Measurements from ENCODE around the gene L2HGDH.
"Not testable (repeated sequence)": the region's sequence is repeated elsewhere in the genome, so short reads cannot be mapped to it uniquely, and the experiment has no call there.

- TF ChIP-seq EZH2 (IDR thresholded peaks at IDR 0.05; ENCODE audit: borderline replicate concordance, low read depth, low read length, severe bottlenecking) = not testable (repeated sequence)
- TF ChIP-seq, protein P1, sequence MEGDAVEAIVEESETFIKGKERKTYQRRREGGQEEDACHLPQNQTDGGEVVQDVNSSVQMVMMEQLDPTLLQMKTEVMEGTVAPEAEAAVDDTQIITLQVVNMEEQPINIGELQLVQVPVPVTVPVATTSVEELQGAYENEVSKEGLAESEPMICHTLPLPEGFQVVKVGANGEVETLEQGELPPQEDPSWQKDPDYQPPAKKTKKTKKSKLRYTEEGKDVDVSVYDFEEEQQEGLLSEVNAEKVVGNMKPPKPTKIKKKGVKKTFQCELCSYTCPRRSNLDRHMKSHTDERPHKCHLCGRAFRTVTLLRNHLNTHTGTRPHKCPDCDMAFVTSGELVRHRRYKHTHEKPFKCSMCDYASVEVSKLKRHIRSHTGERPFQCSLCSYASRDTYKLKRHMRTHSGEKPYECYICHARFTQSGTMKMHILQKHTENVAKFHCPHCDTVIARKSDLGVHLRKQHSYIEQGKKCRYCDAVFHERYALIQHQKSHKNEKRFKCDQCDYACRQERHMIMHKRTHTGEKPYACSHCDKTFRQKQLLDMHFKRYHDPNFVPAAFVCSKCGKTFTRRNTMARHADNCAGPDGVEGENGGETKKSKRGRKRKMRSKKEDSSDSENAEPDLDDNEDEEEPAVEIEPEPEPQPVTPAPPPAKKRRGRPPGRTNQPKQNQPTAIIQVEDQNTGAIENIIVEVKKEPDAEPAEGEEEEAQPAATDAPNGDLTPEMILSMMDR (IDR thresholded peaks at IDR 0.05; ENCODE audit: borderline replicate concordance, extremely low read depth, low read length, poor library complexity, severe bottlenecking) = not testable (repeated sequence)
Measured at GRCh38 chr14:50356283-50356682, 44.3 kb upstream of the L2HGDH start.

Measured in DND-41 (cell line).